Fibroblast of skin of left quadriceps (primary cell): ENCODE measurements around the gene PLPP1.
A peak's percentile ranks its signal among the peaks of the same experiment; 100 is the strongest.

Experiments
- DNase-seq, 2 experiments: peaks; one replicate each; pipeline ENCODE4 v3.0.0-alpha.2; 2013; ENCODE audit warnings: low read depth in 2 of 2

PLPP1 gene

DNA sequence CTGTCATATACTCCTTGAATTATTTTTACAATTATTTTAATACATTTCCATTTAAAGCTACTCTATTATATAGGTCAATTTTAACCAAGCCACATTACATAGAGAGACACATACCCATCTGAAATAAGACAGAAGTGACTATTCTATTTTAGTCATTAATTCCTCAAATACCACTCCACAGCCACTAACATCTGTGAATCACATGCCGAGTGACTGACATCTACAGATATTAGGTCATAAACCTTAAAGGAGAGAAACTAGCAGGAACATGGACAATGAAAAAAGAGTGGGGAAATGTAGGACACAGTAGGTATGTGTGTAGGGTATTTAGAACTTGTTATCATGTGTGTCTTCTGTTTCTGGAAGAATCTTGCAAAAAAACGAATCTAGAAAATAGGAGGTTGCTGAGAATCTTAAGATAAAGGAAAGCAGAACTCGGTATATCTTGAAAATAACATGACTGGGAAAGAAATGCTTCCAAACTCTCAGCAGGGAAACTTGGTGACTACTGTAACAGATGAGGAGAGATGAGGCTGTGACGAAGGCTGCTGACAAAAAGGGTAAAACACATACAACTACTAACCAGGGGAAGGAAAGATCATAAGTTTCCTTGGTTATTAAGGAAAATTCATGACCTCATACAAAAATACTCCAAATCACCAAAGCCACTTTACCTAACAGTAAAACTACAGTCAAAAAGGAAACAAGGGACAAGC is 84.6 kb downstream of the PLPP1 start:
- DNase-seq: peak in 1 of 2 experiments; percentile 32

DNA sequence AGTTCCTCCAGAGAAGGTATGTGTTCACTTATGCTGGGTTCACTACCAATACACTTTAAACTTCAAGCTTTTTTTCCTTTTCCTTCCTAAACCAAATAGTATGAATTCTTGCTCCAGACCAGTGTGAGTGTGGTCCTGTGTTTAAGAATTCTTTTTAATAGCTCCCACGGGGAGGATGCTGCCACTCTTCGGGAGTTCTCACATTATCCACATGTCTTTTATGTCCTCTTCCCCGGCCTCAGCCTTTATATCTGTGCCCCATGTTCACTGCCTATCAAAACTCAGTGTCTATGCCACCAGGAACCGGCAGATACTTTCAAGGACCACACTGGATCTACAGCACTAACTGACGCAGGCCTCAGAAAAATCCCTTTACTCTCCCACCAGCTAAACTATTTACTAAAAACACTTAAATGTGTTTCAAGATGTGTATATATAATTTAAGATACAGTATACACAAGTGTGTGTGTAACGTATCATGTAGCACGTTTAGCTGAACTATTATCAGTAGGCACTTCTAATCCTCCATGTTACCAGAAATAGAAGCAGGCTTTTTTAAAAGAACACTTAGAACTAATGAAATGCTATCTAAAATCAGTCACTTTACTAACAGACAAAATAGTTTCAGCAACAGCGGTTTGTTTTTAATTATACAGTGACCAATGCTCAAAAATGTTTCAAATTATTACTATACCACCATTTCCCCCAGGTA is 88.0 kb downstream of the PLPP1 start:
- no peak for DNase-seq

DNA sequence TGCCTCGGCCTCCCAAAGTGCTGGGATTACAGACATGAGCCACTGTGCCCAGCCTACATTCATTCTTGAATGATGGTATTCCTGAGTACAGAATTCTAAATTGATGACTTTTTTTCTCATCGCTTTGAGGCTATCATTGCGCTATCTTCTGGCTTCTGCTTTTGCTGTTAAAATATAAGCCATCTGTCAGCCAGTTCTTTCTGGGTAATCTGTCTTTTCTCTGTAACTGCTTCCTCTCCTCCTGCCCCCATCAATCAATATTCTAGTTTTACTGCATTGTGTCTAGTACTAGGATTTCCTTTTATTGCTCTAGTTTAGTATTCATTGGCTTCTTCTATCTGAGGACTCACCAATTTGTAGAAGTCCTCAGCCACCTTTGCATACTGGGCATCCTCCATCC is 89.0 kb downstream of the PLPP1 start:
- no peak for DNase-seq

DNA sequence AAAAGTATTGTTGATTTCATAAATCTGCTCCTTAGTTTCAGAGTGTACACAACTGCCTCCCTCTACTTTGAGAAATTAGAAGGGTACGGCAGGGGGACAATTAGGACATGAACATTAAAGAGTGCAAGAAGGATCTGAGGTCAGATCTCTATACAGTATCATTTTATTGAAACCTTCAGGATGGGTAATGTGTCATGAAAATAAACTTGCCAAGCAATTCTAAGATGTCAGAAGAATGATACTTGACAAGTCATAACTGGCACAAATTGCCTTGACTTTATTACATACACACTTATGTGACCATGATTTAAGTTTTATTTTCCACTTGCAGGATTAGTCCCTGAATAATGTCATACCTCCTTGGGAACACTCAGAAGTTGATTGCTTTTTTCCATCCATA is 92.8 kb downstream of the PLPP1 start:
- DNase-seq: no peak

DNA sequence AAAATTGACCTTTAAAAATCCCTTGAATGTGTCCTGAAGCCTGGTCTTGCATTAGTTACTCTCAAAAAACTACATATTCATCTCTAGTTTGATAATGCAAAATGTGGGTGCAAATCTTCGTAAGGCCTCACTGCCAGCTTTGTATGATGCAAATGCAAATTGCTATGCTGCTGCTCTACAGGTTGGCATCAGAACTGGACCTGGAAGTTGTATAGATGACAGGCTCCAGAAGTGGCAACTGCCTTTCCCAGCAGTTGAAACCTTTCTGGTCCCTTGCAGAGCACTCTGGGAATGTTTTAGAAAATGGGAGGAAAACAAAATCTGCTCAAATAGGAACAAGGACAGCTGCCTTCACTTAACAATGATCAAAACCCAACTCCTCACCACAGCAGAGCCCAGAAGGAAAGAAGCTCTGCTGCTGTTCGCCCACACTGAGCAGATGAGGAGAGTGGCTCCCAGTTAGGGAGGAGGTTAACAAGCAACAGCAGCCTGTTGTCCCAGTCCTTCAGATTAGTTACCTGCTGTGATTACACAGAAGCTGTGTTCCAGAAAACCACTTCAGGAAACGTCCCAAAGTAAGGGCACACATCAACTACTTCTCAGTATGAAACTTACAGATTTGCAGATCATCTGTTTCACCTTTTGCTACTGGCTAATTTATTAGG is 93.5 kb downstream of the PLPP1 start:
- DNase-seq: no peak

DNA sequence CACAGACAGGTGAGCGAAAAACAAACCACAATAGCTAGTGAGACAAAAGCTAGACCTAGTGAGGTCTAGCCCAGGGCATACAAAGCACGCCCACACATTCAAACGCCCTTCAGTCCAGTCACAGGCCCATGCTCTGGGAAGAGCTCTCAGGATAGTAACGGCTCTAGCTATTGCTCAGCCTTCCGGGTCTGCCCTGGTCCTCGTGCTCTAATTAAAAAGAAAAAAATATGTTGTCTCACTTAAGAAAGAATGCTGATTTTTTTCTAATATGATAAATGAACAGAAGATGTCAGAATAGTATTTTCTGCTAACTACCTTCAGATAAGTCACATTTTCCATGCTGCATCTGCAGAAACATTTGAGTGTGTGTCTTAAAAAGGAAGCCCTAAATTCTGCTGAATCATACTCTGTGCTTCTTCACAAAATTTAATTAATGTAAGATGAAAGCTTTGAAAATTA is 94.5 kb downstream of the PLPP1 start:
- DNase-seq: peak in 1 of 2 experiments; percentile 44

DNA sequence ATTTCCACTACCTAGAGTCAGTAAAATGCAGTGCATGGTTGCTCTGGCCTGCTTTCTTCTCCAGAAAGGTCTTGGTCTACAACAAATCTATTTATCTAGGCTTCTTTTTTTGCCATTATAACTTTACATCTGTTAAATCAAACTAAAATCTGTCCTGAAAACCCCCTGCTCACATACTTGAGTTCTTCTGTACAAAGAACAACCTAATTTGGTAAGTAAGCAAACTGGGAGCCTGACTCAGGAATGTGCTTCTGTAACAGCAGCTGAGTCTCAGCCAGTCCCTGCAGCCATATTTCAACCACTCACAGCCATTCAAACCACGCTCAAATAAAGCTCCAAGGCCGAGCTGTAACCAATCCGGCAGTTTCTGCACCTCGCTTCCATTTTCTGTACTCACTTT is 95.8 kb downstream of the PLPP1 start:
- DNase-seq: peak; percentile 80 to 85

DNA sequence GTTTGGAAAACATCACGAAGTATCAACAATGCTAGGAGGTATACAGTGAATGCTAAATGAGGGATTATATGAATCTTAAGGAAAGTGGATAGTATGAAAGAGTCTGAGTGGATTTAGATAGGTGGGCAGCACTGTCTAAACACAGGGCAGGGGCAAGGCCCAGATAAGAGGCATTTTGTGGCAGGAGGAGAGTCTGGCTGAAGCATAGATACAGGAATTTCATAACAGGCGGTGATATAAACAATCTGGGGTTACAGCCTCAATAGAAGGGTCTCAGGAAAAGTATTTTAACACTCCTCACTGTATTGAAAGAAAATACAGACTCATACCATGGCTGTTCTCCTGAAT is 96.9 kb downstream of the PLPP1 start:
- DNase-seq: no peak

DNA sequence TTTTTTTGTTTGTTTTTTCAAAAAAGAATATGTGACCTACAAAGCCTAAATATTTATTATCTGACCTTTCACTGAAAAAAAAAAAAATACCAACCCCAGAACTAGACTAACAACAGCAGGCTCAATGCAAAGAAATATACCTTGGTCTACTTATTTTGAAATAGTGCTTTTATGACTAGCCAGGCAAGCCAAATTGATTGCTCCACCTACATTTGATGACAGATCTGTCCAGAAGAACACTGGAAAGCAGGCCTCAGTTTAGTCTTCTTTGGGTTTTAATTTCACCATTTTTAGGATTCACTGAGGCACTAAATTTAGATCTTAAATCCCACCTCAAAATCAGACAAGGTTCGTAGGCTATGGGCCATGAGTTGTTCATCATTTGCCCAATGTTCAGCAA is 97.3 kb downstream of the PLPP1 start:
- no peak for DNase-seq

DNA sequence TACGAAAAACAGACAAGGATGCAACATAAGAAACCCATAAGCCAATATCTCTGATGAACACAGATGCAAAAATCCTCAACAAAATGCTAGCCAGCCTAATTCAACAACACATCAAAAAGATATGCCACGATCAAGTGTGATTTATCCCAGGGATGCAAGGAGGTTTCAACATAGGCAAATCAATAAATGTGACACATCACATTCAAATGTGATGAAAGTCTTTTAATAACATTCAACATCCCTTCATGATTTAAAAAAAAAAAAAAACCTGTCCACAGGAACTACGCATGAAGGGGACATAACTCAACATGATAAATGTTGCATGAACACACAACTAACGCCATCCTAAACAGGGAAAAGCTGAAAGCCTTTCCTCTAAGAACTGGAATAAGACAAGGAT is 102.2 kb downstream of the PLPP1 start:
- no peak for DNase-seq

DNA sequence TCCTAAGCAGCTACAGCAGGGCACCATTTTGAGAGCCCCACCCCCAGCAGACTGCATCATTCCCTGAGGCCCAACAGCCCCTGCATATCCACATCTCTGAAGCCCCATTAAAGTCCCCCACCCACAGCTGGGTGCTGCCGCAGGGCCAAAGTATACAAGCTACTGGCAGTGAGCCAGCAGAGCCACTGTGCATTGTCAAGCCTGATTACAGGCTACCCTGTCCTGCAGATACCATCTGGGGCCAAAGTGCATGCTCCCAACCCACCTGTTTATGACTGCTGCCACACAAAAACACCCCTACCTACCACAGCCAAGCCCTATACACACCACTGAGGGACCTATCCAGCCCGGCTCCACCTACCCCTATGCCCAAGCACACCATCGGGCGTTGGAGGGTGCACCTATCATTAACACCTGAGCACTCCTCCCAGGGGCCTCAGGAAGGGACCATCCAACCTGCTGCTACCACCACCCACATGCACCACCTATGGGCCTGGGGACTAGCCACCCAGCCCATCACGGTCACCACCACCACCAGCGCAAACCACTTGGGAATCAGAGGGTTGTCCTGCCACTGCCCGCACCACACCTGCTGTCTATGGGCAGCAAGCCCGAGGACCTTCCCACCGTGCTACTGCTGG is 105.0 kb downstream of the PLPP1 start:
- DNase-seq: no peak

DNA sequence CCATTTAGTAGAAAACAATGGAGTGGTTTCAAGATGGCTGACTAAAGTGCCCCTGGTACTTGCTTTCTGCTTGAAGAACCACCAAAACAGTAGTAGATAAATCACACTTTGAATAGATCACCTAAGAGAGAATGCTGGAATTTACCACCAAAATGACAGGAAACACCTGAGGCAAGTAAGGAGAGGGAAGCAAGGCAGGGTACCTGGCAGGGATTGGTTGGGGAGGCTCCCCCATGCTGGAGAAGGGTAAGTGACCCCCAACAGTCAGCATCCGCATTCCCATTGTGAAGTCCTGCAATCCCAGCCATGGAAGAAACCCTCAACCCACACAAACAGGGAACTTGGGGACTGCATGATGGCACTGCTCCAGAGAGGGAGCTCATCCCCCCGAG is 105.5 kb downstream of the PLPP1 start:
- DNase-seq: no peak

DNA sequence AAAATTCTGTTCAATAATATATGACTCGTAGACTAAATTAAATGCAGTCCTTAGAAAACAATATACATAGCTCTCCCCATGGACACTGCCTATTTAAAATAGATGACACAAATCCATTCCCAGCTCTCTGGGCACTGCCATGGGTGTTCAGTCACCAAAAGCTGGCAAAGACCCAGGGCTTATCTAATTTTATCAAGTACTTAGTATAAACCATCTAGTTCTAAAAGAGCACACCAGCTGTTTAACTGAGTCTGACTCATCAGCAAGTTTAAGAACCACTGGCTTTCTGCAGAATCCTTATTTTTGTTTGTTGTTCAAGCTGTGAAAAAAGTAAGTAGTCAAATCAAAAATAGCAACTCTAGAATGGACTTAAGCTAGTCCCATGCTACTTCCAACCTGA is 107.6 kb downstream of the PLPP1 start:
- no peak for DNase-seq

DNA sequence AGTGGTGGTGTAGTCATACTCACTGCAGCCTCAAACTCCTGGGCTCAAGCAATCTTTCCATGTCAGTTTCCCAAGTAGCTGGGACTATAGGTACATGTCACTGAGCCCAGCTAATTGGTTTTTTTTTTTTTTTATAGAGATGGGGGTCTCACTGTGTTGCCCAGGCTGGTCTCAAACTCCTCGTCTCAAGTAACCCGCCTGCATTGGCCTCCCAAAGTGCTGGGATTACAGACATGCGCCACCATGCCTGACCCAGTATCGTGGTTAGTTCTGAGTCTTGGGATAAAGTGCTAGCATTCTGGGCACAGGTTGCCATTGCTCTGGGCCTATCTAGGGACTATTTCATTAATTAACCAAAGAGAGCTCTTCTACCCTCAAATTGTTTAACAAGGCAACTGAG is 108.3 kb downstream of the PLPP1 start:
- DNase-seq: no peak

DNA sequence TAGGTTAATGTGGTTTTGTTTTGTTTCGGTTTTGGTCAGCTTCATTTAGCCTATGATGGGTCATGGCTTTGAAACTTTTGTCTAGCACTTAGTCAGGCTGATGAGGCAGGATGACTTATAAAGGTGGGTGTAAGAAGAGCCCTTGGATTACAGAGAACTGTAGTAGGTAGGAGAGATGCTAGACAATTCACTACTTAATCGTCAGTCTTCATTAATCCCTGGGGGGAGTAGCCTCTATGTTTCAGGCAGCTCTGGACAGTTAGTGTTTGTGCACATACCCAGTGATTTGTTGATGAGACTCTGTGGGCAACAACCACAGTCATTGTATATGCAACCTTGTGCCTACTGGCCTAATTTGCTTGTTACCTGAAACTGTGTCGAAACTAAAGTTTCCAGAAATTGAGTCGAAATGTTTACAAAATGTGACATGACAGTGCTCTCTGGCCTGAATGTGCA is 113.7 kb downstream of the PLPP1 start:
- DNase-seq: no peak

DNA sequence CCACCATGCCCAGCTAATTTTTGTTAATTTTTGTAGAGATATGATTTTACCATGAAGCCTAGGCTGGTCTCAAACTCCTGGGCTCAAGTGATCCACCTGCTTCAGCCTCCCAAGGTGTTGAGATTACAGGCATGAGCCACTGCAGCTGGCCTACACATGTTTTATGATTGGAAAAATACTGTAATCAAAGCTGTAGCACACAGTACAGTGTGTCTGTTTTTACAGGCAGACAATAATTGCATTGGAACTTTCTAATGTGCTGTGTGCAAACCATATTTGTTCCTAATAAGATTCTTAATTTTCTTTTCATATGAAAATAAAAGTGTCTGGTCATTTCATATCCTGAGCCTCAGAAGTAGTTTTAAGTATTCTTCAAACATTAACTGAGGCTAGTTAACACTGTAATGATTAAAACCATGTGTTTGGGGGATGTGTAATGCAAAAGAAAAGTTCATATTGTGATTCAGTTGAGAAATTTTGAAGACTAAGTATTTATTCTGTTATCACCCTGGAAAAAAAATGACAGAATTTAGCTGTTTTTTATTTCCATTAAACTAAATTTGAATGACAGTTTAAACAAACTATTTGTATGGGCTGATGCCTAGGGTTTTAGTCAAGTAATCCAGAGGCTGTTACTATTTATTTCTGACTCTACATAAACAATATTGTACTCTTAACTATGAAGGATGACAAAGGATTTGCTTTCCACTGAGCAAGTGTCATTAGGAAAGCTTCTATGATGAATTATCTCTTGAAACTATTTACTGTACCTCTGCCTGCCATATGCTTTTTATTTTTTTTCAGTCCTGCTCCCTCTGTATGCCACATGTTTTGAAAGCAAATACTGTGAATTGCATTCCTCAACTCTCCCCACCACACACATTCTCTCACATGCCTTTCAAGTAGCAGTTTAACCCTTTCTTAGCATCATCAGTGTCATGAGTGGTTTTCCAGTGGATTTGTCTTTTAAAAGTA is 115.5 kb downstream of the PLPP1 start:
- DNase-seq: peak; percentile 91 to 92

DNA sequence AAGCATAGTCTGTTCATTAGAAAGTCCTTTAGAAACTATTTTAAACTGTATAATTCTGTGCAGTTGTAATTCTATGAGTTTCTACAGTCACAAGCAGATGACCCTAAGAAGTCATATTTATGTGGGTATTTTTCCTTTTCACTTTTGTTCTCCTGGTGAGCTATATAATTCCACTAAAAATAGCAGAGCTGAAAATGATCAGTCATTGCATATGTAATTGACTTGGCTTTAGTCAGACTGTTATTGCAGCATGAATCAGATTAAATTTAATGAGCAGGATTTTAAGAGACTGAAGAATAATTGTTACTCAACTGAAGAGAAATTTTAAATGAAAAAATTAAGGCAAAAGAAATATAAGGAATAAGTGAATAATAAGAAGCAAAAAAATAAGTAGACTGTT is 118.5 kb downstream of the PLPP1 start:
- no peak for DNase-seq

DNA sequence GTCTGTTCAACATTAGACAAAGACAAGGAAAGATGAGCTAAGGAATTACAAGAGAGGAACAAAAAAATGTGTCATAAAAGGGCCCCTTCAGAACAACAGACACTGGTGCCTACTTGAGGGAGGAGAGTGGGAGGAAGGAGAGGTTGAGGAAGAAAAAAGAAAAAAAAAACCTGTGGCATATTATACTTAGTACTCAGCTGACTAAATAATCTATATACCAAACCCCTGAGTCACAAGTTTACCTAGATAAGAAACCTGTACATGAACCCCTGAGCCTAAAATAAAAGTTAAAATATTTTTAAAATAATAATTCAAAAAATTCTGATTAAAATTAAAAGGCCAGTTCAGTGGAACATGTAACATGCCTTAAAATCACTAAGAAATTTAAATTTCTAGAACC is 119.7 kb downstream of the PLPP1 start:
- no peak for DNase-seq

DNA sequence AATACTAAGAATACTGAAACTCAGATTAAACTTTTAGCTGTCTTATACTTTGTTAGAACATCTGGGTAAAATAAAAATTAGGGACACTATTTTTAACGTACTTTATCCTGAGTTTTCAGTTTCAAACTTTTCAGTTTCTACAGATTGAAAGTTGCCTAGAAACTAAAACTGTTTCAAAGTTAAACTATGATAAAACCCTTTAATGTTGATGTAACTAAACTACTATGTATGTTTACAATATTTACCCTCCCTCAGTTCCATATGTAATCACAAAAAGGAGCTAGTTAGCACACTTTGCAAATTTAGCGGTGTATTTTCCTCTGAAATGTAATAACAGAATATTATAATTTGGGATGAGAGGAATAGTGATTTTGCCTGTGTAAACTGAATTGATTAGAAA is 121.1 kb downstream of the PLPP1 start:
- DNase-seq: no peak

DNA sequence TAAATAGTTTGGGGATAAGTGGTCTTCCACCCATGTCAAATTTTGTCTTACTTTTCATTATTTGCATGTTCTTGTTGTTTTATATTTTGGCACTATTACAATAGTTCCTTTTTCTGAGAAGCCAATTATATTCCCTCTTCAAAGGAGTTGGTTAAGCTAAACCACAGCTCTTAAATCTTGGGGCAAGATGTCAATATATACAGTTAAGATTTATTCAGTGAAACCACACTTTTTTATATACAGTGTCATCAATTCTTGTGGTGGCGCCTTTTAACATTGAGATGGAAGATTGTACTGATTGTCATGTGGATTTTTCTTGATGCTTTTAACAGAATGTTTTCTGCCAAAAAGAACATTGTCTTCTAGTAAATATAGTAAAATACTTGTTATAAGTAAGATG is 122.9 kb downstream of the PLPP1 start:
- DNase-seq: peak in 1 of 2 experiments; percentile 8

DNA sequence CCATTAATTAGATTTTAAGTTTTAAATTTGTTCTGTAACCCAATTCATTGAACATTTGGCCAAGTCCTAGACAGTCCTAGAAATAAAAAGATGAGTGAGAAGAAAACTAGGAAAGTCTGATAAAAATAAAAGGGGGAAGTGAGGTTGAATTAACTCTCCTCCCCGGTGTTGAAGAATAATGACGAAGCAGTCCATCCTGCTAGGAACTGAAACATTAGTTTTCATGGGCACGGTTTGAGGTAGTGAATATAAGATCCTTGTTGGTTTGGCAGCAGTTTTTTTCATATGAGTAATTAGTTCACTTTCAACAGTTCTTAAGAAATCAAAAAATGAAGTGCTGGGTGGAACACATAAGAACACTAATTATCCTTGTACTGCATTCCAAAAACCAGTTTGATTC is 123.9 kb downstream of the PLPP1 start:
- DNase-seq: no peak
